Measurements from ENCODE around the gene SYNE2.

The SYNE2 gene

DNA sequence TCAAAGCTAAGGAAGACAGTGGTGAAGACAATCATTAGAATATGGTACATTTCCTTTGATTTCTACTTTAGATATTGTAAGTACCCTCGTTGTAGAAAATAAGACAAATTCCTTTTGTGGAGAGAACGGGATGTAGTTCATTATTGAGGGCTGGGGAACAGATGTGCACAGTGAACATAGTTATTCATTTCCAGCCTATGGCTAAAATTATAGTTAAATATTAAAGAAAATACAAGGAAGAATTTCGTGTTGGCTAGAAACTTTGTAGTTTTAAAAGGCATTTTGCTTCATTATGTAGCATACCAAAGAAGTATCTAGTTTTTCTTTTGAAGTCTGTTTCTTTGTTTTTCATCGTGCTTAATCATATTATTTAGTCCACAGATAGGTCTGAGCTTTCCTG is 239.5 kb downstream of the SYNE2 start:
- TF ChIP-seq, protein P1, sequence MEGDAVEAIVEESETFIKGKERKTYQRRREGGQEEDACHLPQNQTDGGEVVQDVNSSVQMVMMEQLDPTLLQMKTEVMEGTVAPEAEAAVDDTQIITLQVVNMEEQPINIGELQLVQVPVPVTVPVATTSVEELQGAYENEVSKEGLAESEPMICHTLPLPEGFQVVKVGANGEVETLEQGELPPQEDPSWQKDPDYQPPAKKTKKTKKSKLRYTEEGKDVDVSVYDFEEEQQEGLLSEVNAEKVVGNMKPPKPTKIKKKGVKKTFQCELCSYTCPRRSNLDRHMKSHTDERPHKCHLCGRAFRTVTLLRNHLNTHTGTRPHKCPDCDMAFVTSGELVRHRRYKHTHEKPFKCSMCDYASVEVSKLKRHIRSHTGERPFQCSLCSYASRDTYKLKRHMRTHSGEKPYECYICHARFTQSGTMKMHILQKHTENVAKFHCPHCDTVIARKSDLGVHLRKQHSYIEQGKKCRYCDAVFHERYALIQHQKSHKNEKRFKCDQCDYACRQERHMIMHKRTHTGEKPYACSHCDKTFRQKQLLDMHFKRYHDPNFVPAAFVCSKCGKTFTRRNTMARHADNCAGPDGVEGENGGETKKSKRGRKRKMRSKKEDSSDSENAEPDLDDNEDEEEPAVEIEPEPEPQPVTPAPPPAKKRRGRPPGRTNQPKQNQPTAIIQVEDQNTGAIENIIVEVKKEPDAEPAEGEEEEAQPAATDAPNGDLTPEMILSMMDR (IDR thresholded peaks at IDR 0.05; ENCODE audit: control insufficient read depth, insufficient read depth, low read depth, low read length, missing control alignments) = no peak
- H3K4me3 ChIP-seq (ENCODE audit: control insufficient read depth, low read depth, low read length) = no peak overlapping the region
- no peak for DNase-seq (ENCODE audit: low read depth)

- TF ChIP-seq, protein P1 (IDR thresholded peaks at IDR 0.05; ENCODE audit: control insufficient read depth, insufficient read depth, low read depth, low read length, missing control alignments) = no peak
- no peak overlapping the region for H3K4me3 ChIP-seq (ENCODE audit: control insufficient read depth, low read depth, low read length)
- DNase-seq (ENCODE audit: low read depth) = no peak
These were observed 240.1 kb downstream of the SYNE2 start for GRCh38 chr14:64092940-64093339.

DNA sequence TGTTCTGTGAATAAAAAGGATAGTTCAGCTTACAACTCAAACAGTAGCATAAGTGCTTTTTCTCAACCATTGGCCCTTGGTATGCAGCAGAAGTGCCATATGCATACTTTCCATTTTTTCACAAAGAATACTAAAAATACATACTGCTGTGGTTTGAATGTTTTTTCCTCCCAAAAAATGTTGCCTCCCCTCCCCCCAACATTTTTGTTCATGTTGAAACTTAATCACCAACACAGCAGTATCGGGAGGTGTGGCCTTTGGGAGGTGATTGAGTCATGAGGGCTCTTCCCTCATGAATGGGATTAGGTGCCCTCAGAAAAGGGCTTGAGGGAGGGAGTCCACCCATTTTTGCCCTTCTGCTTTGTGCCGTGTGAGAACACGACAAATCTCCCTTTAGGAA is 242.8 kb downstream of the SYNE2 start:
- TF ChIP-seq, protein P1 (IDR thresholded peaks at IDR 0.05; ENCODE audit: control insufficient read depth, insufficient read depth, low read depth, low read length, missing control alignments) = no peak
- H3K4me3 ChIP-seq (ENCODE audit: control insufficient read depth, low read depth, low read length) = no peak overlapping the region
- DNase-seq (ENCODE audit: low read depth) = no peak

DNA sequence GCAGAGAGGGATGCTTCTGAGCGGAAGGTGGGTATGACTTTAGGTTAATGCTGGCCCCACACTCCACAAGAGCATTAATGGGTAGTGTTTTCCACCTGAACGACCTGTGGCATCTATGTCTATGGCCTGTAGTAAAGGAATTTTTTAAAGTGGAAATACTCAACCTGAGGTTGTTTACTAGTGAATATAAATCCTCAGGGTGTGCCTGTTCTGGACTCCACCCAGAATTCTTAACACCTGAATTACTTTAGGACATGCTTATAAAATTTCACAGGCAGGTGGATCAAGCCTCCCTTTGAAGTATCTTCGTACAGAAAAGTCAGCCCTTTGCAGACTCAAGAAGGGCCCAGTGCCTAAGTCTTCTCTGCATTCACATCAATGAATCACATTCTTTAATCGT is 245.3 kb downstream of the SYNE2 start:
- H3K4me3 ChIP-seq (ENCODE audit: control insufficient read depth, low read depth, low read length) = no peak overlapping the region
- DNase-seq (ENCODE audit: low read depth) = no peak
- TF ChIP-seq, protein P1 (IDR thresholded peaks at IDR 0.05; ENCODE audit: control insufficient read depth, insufficient read depth, low read depth, low read length, missing control alignments) = no peak

DNA sequence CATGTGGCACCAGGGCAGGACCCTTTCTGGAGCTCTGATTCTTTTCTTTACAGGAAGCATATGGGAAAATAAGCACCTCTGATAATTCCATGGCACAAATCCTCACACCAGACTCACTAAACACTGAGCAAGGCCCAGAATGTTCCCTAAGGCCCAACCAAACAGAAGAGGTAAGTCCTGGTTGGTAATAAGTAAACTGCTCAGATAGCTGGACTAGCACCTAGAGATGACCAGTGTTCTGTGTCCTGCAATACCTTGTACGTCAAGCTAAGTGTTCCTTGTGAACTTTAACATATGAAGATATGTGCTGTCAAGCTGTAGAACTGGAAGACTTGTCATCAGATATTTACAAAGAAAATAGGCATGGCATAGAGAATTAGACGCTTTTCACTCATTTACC is 254.6 kb downstream of the SYNE2 start:
- no peak for DNase-seq (ENCODE audit: low read depth)
- TF ChIP-seq, protein P1 (IDR thresholded peaks at IDR 0.05; ENCODE audit: control insufficient read depth, insufficient read depth, low read depth, low read length, missing control alignments) = no peak
- H3K4me3 ChIP-seq (ENCODE audit: control insufficient read depth, low read depth, low read length) = no peak overlapping the region

DNA sequence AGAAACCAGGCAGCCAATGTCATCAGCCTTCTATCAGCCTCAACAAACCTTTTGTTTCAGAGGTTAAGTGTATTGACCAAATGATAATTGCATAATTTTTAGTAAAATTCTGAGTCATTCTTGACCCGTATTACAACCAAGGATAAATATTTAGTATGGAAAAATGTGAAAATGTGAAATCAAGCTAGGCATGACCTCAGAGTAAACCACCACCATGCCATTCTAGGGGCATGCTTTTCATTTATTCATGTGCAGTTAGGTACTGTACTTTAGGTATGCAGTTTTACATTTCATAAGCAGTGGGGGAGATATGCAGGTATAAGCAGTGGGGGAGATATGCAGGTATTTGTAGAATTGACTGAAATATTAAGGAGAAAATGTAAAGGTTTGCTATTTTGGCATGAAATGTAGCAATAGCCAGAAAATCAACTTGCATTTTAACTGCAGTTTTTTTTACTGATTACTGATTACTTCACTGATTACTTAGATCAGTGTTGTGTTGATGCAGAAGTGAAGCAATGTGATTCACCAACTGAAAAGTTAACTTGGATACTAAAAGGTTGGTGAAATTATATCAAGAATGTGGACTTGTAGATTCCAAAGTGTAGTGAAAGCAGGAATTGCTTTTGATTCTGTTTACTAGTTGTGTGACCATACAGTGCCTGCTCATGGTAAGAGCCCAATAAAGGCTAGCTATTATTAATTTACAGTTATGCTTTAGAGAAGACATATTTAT is 257.2 kb downstream of the SYNE2 start:
- no peak overlapping the region for H3K4me3 ChIP-seq (ENCODE audit: control insufficient read depth, low read depth, low read length)
- DNase-seq (ENCODE audit: low read depth) = no peak
- TF ChIP-seq, protein P1 (IDR thresholded peaks at IDR 0.05; ENCODE audit: control insufficient read depth, insufficient read depth, low read depth, low read length, missing control alignments) = no peak

Data from AG09309 (cell line).